ENCODE data around the gene CXCL6.

CXCL6 gene

DNA sequence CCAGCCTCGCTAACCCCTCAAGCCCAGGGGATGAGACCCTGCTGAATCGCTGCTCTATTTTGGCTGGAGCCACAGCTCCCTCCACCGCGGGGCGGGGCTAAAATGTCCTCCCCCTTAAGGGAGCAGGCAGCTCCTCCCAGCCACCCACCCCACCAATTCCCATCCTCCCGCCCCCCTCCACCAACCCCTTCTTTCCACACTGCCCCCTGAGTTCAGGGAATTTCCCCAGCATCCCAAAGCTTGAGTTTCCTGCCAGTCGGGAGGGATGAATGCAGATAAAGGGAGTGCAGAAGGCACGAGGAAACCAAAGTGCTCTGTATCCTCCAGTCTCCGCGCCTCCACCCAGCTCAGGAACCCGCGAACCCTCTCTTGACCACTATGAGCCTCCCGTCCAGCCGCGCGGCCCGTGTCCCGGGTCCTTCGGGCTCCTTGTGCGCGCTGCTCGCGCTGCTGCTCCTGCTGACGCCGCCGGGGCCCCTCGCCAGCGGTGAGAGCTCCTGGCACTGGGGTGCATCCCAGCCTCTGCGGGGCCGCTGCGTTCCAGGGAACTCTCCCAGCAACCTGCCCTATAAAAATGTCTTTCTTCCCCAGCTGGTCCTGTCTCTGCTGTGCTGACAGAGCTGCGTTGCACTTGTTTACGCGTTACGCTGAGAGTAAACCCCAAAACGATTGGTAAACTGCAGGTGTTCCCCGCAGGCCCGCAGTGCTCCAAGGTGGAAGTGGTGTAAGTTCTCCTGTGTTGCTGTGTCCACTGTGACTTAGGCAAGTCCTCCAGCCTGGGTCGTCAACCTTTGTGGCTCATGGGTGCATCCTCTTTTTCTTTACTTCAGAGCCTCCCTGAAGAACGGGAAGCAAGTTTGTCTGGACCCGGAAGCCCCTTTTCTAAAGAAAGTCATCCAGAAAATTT lies at the start of gene CXCL6:
TSS of gene CXCL6 (plus strand) at position 306 of the 907 bp plus-strand sequence. CDS start at position 379, 73 bp downstream.
- ATAC-seq: no peak

DNA sequence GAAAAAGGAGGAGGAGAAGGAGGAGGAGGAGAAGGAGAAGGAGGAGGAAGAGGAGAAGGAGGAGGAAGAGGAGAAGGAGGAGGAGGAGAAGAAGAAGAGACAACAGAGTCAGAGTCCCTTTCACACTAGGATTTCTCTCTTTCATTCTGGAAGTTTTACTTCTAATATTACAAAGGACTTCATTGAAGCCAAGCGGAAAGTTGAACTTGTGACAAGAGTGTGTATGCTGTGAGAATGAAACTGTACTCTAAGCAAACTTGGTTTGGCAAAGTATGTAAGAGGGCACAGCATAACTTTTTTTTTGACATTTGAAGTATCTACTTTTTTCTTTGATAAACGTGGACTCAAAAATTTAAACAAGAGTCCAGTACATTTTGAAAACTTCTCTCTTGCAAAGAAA lies 48.1 kb upstream of the CXCL6 start:
- ATAC-seq: no peak

DNA sequence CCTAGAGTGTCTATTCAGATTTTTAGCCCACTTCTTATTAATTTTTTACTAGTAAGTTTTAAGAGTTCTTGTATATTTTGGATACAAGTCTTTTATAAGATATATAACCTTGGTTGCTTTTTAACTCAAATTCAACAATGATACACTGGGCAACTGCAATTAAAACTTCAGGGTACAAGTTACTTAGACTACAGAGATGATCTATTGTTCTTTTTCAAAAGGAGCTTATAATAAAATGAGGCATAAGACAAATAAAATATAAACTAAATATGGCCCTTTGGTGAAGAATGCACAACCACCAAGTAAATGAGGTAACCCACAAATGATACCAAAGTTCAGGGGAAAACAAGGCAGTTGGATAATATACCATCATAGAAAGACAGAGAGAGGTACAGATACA lies 37.6 kb upstream of the CXCL6 start:
- no peak for ATAC-seq

DNA sequence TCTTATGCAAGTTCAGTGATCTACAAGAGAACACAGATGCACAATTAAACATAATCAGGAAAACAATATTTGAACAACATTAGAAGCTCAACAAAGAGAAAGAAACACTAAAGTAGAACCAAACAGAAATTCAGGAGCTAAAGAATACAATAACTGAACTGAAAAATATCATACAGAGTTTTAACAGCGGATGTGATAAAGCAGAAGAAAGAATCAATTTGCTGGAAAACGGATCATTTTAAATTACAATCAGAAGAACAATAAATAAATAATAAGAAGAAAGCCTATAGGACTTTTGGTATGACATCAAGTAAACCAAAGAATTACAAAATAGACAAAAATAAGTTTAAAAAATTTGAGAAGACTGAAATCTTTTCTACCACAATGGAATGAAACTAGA lies 36.3 kb upstream of the CXCL6 start:
- ATAC-seq: no peak

DNA sequence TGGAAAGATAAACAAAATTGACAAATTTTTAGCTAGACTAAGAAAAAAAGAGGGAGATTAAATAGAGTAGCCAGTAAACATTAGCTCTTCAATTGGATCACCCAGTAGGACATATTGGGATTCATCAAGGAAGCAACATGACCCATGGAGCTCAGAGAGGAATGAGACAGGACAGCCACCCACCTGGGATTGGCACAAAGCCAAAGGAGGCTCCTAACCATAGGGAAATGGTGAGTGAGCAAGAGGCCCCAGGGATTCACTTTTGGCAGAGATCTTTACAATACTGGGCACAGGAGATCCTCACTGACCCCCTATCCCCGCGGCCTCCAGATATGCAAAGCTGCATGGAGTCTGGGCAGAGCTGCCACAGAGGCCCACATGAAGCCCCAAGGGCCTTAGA lies 34.8 kb upstream of the CXCL6 start:
- ATAC-seq: no peak

DNA sequence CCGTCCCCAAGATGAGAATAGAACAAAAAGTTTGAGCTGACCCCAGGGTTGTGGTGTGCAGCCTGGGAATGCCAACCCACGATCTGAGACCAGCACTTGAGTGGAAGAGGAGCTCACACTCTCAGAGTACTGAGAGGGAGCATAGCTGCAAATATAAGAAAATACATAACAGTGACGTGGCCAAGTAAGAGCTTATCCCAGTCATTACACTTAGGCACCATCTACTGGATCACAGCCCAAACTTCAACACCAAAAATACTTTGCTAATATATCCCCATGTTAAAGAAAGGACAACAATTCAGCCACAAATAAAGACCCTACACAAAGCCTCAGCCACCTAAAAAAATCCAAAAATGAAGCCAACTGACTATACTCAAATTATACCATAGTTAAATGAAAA lies 33.3 kb upstream of the CXCL6 start:
- no peak for ATAC-seq

DNA sequence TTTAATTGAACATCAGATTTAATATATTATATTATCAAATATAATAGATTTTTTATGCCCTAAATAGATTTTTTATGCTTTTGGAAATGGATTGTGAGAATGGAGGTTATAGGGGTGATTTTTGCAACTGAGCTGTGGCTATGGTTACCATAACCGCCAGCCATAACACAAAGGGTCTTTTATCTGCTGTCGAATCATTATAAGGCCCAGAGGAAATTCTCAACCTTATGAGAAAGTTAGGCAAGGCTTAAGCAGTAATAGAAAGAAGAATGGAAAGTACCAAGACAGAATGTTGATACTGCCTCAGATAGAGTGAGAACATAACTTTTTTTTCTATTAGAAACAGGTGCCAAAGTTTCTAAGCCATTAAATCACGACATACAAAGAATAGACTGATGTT lies 26.3 kb upstream of the CXCL6 start:
- no peak for ATAC-seq

DNA sequence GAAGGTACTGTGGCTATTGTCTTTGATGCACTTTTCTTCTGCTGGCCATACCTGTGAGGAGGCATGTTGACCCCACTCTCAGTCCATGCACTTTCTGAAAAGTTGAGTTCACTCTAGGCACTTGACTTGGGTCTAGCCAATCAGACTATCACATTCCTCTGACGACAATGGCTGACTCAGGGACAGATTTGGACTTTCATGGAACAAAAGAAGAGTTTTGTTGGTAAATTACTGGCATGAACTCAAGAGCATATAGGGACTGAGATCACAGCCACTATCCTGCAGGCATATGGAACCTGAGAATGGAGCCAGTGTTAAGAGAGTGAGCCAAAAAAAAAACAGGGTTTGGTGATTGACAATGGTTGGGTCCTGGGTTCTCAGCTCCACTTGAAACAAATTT lies 24.6 kb upstream of the CXCL6 start:
- no peak for ATAC-seq

DNA sequence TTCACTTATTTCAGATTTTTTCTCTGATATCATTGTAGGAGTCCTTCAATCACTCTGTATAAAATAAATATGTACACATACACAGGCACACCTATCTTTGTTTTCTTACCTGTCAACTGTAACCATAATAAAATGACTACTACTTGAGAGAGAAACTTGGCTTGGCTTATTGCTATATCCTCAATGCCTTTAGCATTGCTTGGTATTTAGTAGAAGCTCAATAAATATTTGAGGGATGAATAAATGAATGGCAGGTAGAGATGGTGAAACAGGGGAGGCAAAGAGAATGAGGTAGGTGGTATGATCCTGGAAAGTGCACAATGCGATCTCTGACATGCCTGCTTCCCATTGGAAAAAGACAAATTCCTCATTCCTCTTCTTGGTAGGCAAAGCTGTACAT lies 21.8 kb upstream of the CXCL6 start:
- no peak for ATAC-seq

DNA sequence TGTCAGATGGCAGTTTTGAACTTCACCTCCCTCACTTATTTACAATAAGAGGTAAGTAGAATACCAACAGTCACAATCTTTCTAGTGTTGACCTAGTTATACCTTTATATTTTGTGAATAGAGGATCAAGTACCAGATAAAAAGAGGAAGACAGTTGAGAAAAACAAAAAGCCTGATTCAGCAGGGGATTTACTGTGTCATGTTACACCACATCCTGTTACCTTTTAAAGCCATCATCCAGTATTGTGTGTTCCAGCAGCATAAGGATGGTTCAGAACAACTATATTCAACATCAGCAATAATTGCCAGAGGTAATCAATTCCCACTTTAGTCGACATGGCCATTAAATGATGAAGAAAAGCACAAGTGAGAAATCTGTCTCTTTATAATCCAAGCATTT lies 21.3 kb upstream of the CXCL6 start:
- ATAC-seq: no peak

DNA sequence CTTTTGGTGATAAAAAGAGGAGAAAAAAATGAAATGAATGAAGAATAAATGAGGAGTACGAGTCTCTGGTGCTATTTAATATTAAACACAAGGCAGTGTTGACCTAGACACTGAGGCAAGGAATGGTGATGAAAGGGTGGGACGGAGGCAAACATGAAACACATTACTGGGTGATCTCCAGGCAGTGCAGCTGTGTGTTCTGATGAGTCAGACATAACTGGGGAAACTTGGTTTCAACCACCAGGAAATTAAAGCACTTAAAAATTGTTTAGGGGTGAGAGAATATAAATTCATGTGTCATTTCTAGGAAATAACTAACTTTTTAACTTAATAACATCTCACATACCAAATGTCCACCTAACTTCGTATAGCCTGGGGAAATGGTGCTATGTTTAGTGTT lies 19.7 kb upstream of the CXCL6 start:
- no peak for ATAC-seq

DNA sequence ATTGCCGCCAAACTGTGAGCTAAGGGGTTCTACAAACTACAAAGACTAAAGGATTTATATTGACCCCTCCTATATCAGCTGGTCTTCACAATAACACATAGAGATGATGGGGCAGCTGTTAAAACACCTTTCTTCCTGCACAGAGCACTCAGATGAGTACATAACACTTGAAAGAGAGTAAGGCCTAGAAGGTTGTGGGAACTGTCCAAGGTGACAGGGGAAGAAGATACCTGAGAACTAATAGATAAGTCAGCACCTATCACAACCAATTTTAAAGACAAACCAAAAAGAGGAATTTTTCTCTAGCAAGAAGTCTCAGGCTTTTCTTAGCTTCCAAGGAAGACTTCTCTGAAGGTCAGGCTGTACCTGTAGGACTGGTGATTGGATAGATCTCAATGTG lies 19.1 kb upstream of the CXCL6 start:
- ATAC-seq: no peak

DNA sequence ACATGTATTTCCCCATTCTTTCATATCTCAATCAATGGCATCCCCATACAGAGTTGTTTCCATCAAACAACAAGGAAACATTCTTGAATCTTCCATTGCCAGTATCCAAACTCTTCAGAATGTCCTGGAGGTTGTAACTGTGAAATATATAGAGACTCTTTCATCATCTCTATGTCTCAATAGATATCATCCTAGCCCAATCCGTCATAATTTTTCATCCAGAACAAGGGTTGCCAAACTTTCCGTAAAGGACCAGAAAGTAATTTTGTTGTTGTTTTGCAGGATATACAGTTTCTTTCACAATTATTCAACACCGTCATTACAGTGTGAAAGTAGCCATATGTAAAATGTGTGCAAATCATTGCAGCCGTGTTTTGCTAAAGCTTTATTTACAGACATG lies 15.2 kb upstream of the CXCL6 start:
- ATAC-seq: no peak

DNA sequence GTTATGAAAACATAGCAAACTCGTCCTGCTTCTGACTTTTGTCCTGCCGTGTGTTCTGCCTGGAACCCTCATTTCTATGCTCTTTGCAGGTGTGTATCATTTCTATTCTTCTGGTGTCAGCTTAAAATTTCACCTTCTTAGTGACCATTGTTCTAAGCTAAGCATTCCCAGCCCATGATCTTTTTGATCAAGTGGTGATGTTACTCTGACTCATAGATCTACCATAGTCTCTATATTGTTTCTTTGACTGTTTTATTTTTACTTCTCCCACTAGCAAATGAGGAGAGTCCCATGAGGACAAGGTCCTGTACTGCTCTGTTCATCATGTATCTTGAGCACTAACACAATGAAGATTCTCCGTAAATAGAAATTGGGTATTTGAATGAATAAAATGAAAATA lies 14.1 kb upstream of the CXCL6 start:
- ATAC-seq: no peak

DNA sequence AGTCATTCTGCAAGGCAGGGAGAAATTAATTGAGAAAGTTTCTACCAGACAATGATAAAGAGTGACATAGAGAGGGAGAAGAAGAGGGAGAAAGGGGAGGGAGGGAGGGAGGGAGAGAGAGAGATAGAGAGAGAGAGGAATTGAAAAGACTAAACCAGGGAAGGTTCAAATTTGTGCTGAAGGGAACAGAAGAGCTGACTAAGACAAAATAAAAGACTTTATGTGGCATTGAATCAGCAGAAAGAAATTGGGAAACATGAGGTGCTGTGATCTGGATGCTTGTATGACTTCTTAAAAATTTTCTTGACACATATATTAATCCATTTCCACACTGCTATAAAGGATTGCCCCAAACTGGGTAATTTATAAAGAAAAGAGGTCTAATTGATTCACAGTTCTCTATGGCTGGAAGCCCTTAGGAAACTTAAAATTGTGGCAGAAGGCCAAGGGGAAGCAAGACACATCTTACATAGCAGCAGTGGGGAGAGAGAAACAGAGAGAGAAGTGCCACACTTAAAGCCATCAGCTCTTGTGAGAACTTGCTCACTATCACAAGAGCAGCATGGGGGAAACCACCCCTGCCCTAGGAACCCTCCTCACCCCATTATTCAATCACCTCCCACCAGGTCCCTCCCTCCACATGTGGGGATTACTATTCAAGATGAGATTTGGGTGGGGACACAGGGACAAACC lies 13.5 kb upstream of the CXCL6 start:
- no peak for ATAC-seq

DNA sequence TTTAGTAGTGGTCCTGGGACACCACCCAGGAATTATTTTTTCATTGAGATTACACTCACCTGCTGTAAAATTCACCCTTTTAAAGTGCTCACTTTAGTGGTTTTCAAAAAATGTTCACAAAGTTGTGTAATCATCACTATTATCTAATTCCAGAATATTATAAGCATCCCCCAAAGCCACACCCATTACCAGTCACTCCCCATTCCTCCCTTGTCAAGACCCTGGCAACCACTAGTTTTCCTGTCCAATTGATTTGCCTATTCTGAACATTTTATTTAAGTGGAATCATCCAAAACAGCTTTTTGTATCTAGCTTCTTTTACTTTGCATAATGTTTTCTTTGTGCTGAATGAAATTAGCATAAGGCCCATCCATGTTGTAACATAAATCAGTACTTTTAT lies 12.7 kb upstream of the CXCL6 start:
- ATAC-seq: no peak

DNA sequence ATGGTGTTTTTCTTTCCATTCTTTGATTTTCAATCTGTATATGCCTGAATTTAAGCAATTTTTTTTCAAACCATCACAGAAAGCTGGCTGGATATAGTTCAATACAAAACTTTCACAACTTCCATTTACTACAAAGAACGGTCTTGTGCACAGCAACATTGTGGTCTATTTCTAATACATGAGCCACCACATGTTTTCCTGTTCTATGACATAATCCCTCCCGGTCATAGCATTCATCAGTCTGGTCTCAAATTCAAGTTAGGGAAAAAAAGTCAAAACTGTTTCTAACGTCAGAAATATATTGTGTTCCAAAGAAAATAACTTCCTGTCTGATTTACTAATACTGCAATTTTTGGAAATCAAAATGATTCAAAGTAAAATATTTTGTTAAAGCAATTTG lies 7.5 kb upstream of the CXCL6 start:
- no peak for ATAC-seq

DNA sequence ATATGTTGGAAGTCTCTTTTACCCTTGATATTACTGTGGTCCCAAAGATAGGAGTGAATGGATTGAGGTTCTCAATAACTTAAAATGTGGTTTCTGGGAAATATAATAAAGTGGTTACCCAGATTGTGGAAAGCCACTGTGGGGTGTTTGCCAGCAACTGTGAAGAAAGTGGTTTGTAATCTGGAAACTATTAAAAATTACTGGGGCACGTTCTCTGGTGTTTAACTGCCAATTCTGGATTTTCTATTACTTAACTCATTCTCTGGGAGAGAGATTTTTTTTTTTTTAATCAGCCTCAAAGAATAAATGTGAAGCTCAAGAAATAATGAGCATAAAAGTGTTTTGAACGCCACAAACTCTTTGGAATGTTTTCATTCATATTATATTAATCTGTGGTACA lies 4.9 kb upstream of the CXCL6 start:
- no peak for ATAC-seq

DNA sequence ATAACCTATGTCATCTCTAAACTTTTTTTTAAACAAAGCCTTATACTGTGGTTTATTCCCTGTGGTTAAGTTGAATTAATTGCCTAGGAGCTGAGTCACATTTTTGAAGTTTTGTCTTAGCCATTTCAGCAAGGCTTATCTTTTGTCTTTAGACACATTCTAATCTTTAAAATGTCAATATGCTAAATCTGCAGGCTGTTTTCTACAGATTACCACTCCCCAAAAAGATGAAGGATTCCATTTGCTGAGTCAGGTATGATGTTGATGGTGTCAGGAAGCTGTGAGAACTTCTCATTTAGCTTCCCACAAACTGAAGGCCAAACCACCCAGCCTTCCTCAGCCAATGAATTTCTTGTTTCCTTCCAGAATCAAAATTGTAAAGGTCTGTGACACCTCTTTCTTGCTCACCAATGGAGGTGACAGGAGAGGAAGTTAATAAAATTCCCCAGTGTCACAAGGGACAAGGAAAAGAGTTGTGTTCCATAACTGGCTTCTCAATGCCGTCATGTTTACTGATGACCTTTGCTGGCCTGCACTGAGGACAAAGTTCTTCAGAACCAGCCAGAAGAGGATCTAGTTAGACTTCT lies 3.7 kb upstream of the CXCL6 start:
- no peak for ATAC-seq

DNA sequence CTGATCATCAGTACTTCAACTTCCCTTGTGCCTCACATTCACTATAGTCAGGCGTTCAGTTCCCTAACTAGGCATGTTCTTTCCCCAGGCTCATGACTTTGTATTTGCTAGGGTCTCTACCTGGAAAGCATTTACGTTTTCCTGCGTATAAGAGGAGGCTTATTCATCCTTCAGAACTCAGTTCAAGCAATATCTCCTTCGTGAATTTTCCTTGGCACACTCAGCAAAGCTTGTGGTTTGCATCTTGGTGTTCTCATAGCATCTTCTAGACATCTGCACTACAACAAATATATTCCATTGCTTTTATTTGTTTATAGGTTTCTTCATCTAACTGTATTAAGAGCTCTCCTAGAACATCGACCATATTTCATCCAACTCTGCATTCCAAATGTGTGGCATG lies 2.6 kb downstream of the CXCL6 start:
- no peak for ATAC-seq

DNA sequence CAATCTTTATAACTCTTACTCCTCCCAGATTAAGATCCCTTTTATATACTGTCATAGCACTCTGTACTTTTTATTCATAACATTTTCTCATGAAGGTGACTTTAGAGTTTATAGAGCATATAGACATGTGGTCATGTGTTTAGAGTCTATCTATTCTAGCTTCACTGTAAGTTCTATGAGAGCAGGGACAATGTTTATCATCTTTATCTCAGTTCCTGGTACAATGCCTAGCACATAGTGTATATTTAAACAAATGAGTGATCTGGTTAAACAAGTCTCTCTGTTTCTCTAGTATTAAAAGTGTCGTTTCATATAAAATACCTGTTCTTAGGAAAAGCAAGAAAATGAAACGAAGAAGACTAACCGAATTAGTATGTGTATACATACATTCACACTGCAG lies 3.2 kb downstream of the CXCL6 start:
- no peak for ATAC-seq

DNA sequence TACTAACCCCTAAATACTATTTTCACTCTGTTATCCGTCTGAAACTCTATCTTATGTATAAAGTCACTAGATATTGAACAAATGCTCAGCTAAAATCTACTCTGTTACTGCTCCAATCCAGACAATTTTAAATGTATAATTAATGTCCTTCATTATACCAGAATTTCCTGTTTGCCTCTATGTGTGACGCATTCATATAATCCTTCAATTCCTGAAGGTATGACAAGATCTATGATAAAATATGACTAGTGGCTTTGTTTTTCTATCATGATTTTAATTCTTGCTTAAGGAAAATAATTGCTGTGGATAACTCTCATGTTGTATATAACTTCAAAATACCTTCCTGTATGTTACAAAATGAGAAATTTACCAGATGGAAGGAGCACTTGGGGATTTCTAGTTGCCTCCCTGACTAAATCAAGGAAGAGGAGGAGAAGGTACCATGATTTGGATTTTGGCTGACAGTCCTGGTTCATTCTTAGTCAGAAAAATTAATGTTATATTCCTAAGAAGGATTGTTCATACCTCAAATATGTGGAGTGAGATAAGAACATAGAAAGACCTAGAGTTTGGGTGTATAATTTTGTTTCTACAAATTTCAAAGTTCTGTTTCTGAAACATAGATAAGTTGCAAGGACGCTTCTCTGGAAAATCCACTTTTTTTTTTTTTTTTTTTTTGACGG lies 4.9 kb downstream of the CXCL6 start:
- no peak for ATAC-seq

DNA sequence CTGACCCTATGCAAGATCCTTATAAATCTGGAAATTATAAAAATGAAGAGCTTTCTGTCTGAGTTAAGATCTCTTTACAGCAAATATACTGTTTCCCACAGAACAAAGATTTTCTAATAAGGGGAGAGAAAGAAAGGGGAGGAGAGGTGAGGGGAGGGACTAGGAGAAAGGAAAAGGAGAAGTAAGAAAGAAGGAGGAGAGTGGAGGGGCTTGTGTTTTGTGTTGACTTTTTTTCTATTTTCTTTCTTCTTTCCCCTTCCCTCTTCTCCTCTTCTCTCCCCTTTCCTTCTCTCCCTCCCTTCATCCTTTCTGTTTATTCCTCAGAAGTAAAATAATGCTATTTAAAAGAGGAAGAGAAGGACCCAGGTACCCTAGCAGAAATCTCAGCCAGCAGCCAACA lies 6.2 kb downstream of the CXCL6 start:
- no peak for ATAC-seq

Data from activated CD4-positive, CD25-positive, alpha-beta regulatory T cell treated with anti-CD3 and anti-CD28 coated beads, Interleukin-2, amount 50 U/mL, for 24 hours (primary cell).